Loucy (cell line): ENCODE results near the gene PFN3.
"Not testable (repeated sequence)": the region's sequence is repeated elsewhere in the genome, so short reads cannot be mapped to it uniquely, and the experiment has no call there.

Experiments
- H2AFZ ChIP-seq: fragments of 200-600 bp; sonication (generic); 2 replicates; pipeline ENCODE4 v1.6.0; 2016; ENCODE audit warnings: antibody characterized with exemption, mild to moderate bottlenecking, low read length, moderate library complexity
- H3F3A ChIP-seq: fragments of 200-600 bp; 2 replicates; pipeline ENCODE4 v1.6.0; 2016; ENCODE audit warnings: antibody characterized with exemption, low read depth, mild to moderate bottlenecking
- H3K27me3 ChIP-seq: fragments of 200-600 bp; sonication (generic); 2 replicates; pipeline ENCODE4 v1.6.1; 2014; ENCODE audit warnings: low read length, mild to moderate bottlenecking; ENCODE audit not compliant: insufficient read depth, poor library complexity, severe bottlenecking
- H3K36me3 ChIP-seq: fragments of 200-600 bp; sonication (generic); 2 replicates; pipeline ENCODE4 v1.6.1; 2016; ENCODE audit warnings: low read length; ENCODE audit not compliant: insufficient read depth
- H3K4me1 ChIP-seq: fragments of 200-600 bp; sonication (generic); 2 replicates; pipeline ENCODE4 v1.5.1; 2014; ENCODE audit warnings: low read length, mild to moderate bottlenecking; ENCODE audit not compliant: insufficient read depth, poor library complexity, severe bottlenecking
- H3K4me2 ChIP-seq: fragments of 200-600 bp; sonication (generic); 2 replicates; pipeline ENCODE4 v1.6.0; 2014; ENCODE audit warnings: antibody characterized with exemption, low read length, low read depth, mild to moderate bottlenecking; ENCODE audit not compliant: poor library complexity, severe bottlenecking
- H3K4me3 ChIP-seq: fragments of 200-600 bp; sonication (generic); 2 replicates; pipeline ENCODE4 v1.5.1; 2014; ENCODE audit warnings: low read length, mild to moderate bottlenecking, mixed read lengths; ENCODE audit not compliant: poor library complexity, severe bottlenecking
- H3K79me2 ChIP-seq: fragments of 200-600 bp; sonication (generic); 2 replicates; pipeline ENCODE4 v1.6.1; 2014; ENCODE audit warnings: low read length; ENCODE audit not compliant: insufficient read depth
- H3K9ac ChIP-seq: fragments of 200-600 bp; sonication (generic); 2 replicates; pipeline ENCODE4 v1.6.0; 2014; ENCODE audit warnings: mild to moderate bottlenecking, low read depth, low read length, moderate library complexity; ENCODE audit not compliant: poor library complexity, severe bottlenecking
- H3K9me2 ChIP-seq: fragments of 200-600 bp; sonication (generic); replicated peaks from 2 replicates; pipeline ENCODE4 v1.6.1; 2016; ENCODE audit warnings: low read depth, low read length, mixed read lengths
- H3K9me3 ChIP-seq: fragments of 200-600 bp; sonication (generic); 2 replicates; pipeline ENCODE4 v1.6.1; 2014; ENCODE audit warnings: mild to moderate bottlenecking, antibody characterized with exemption, low read length, low read depth; ENCODE audit not compliant: insufficient read depth
- H4K20me1 ChIP-seq: fragments of 200-600 bp; sonication (generic); 2 replicates; pipeline ENCODE4 v1.6.0; 2014; ENCODE audit warnings: antibody characterized with exemption, low read length, mild to moderate bottlenecking; ENCODE audit not compliant: insufficient read depth, poor library complexity, severe bottlenecking
- CTCF ChIP-seq: fragments of 200-600 bp; sonication (generic); conservative IDR thresholded peaks from 2 replicates; pipeline ENCODE4 v1.5.1; 2014; ENCODE audit warnings: mild to moderate bottlenecking, antibody characterized with exemption, low read length
- EZH2phosphoT487 ChIP-seq: fragments of 200-600 bp; IDR thresholded peaks from 2 replicates; pipeline ENCODE4 v1.6.1; 2018; ENCODE audit warnings: antibody characterized with exemption, mild to moderate bottlenecking, moderate library complexity, borderline replicate concordance

Gene PFN3

GRCh38 chr5:177376107-177376506, 24.4 kb downstream of the PFN3 start:
- Histone ChIP-seq H3K4me1 (peaks cover 18% of the 10 kb centered on the region), H3F3A (no peaks in the 10 kb centered on the region), H3K9me3 (no peaks in the 10 kb centered on the region), H2AFZ (no peak overlapping the region), H3K4me2 (no peak overlapping the region), H3K4me3 (no peak overlapping the region), H4K20me1 (no peaks in the 10 kb centered on the region), H3K9ac (no peak overlapping the region), H3K36me3 (no peaks in the 10 kb centered on the region), H3K9me2 (no peaks in the 10 kb centered on the region), H3K79me2 (no peaks in the 10 kb centered on the region), H3K27me3 (no peaks in the 10 kb centered on the region)
- no peak for TF ChIP-seq CTCF
- no peak for TF ChIP-seq EZH2phosphoT487

GRCh38 chr5:177375516-177375915, 24.9 kb downstream of the PFN3 start:
- H3K4me2 ChIP-seq, H4K20me1 ChIP-seq, H3F3A ChIP-seq, H3K27me3 ChIP-seq, H3K9ac ChIP-seq, H2AFZ ChIP-seq, H3K9me3 ChIP-seq, H3K79me2 ChIP-seq, H3K4me3 ChIP-seq, H3K9me2 ChIP-seq, H3K36me3 ChIP-seq: not testable (repeated sequence)
- H3K4me1 ChIP-seq: peaks cover 18% of the 10 kb centered on the region

GRCh38 chr5:177374211-177374610, 26.2 kb downstream of the PFN3 start:
- Histone ChIP-seq H4K20me1 (no peaks in the 10 kb centered on the region), H3K4me2 (no peak overlapping the region), H3K9me3 (no peaks in the 10 kb centered on the region), H3K36me3 (no peaks in the 10 kb centered on the region), H2AFZ (no peak overlapping the region), H3K4me1 (peaks cover 20% of the 10 kb centered on the region), H3K79me2 (no peaks in the 10 kb centered on the region), H3K9me2 (no peaks in the 10 kb centered on the region), H3K9ac (no peak overlapping the region), H3K27me3 (no peaks in the 10 kb centered on the region), H3K4me3 (no peak overlapping the region), H3F3A (no peaks in the 10 kb centered on the region)
- TF ChIP-seq EZH2phosphoT487: no peak

- no peak for TF ChIP-seq EZH2phosphoT487
- TF ChIP-seq CTCF: no peak
- H3K4me1 ChIP-seq: peaks cover 22% of the 10 kb centered on the region
- no peaks in the 10 kb centered on the region for H3K9me3 ChIP-seq
- H3K9me2 ChIP-seq: no peaks in the 10 kb centered on the region
- no peaks in the 10 kb centered on the region for H3K27me3 ChIP-seq
- no peaks in the 10 kb centered on the region for H4K20me1 ChIP-seq
- no peaks in the 10 kb centered on the region for H3K79me2 ChIP-seq
- H3K36me3 ChIP-seq: 0 out of 2 replicates have a peak, but pooled peaks cover under 1% of the 10 kb centered on the region
- no peak overlapping the region for H3K4me2 ChIP-seq
- H2AFZ ChIP-seq: no peak overlapping the region
- H3K9ac ChIP-seq: no peak overlapping the region
- H3F3A ChIP-seq: no peaks in the 10 kb centered on the region
- no peak overlapping the region for H3K4me3 ChIP-seq
Observed at GRCh38 chr5:177373806-177374205, 26.7 kb downstream of the PFN3 start.
